ENCODE results near the gene CLIP2.

DNA sequence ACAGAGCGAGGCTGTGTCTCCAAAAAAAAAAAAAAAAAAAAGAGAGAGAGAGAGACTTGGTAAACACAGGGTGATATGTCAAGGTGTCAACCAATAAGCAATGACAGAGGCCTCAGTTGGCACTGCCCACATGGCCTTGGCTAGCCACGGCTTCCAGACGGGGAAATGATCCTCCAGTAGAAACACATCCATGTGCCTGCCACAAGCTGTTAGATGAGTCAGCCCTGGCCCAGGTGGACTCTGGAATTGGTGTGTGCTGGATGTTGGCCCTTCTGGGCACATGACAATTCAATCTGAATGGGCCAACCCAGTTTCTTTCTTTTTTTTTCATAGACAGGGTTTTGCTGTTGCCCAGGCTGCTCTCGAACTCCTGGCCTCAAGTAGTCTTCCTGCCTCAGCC is 48.7 kb upstream of the CLIP2 start:
- TF ChIP-seq TAF1 (IDR thresholded peaks at IDR 0.05; ENCODE audit: low read depth): no peak
- no peak for TF ChIP-seq EZH2 (IDR thresholded peaks at IDR 0.05; ENCODE audit: borderline replicate concordance, insufficient read depth, low read length, poor library complexity, severe bottlenecking)
- TF ChIP-seq, protein P1, sequence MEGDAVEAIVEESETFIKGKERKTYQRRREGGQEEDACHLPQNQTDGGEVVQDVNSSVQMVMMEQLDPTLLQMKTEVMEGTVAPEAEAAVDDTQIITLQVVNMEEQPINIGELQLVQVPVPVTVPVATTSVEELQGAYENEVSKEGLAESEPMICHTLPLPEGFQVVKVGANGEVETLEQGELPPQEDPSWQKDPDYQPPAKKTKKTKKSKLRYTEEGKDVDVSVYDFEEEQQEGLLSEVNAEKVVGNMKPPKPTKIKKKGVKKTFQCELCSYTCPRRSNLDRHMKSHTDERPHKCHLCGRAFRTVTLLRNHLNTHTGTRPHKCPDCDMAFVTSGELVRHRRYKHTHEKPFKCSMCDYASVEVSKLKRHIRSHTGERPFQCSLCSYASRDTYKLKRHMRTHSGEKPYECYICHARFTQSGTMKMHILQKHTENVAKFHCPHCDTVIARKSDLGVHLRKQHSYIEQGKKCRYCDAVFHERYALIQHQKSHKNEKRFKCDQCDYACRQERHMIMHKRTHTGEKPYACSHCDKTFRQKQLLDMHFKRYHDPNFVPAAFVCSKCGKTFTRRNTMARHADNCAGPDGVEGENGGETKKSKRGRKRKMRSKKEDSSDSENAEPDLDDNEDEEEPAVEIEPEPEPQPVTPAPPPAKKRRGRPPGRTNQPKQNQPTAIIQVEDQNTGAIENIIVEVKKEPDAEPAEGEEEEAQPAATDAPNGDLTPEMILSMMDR (IDR thresholded peaks at IDR 0.05; ENCODE audit: poor library complexity, severe bottlenecking): no peak

Measured in neural cell (in vitro differentiated cells).